Raji (cell line): ENCODE results near the gene IARS1.
A peak's percentile ranks its signal among the peaks of the same experiment; 100 is the strongest.

Experiments used
- POLR2A ChIP-seq: IDR thresholded peaks from 2 replicates; pipeline ENCODE4 v1.6.1; 2011; ENCODE audit warnings: low read depth, low read length, control low read depth; ENCODE audit not compliant: insufficient read depth

The IARS1 gene

GRCh38 chr9:92293452-92294296 lies at the start of gene IARS1:
Gene IARS1 (minus strand): TSS chr9:92293697. CDS start chr9:92289419, 4,278 bp downstream.
- peak; percentile 96 for TF ChIP-seq POLR2A

GRCh38 chr9:92342825-92343488 lies 49.5 kb upstream of the IARS1 start:
- no peak for TF ChIP-seq POLR2A

GRCh38 chr9:92341578-92341977 lies 48.1 kb upstream of the IARS1 start:
- TF ChIP-seq POLR2A: no peak

- no peak for TF ChIP-seq POLR2A
These were observed 39.8 kb upstream of the IARS1 start for GRCh38 chr9:92333282-92333634.

GRCh38 chr9:92332577-92333281 lies 39.2 kb upstream of the IARS1 start:
- TF ChIP-seq POLR2A: no peak

GRCh38 chr9:92328225-92328624 lies 34.7 kb upstream of the IARS1 start:
- no peak for TF ChIP-seq POLR2A

- no peak for TF ChIP-seq POLR2A
These were observed 33.9 kb upstream of the IARS1 start for GRCh38 chr9:92327283-92327850.

GRCh38 chr9:92325991-92326500 lies 32.5 kb upstream of the IARS1 start:
- TF ChIP-seq POLR2A: peak; percentile 84; the same call in 1 of the 2 replicates

GRCh38 chr9:92325269-92325990 lies 31.9 kb upstream of the IARS1 start, which contains the start of the genes CENPP and NOL8:
Gene CENPP (plus strand): TSS chr9:92325953.
Gene NOL8 (minus strand): TSS chr9:92325350. CDS start chr9:92324161, 1,189 bp downstream.
- peak; percentile 96 for TF ChIP-seq POLR2A

GRCh38 chr9:92324889-92325268 lies 31.4 kb upstream of the IARS1 start:
- no peak for TF ChIP-seq POLR2A

- no peak for TF ChIP-seq POLR2A
These were observed 30.9 kb upstream of the IARS1 start for GRCh38 chr9:92324431-92324830.

- TF ChIP-seq POLR2A: no peak
These were observed 22.0 kb upstream of the IARS1 start for GRCh38 chr9:92315456-92315855.

- no peak for TF ChIP-seq POLR2A
These were observed 20.1 kb upstream of the IARS1 start for GRCh38 chr9:92313624-92314012.

GRCh38 chr9:92312887-92313623 lies 19.6 kb upstream of the IARS1 start:
- TF ChIP-seq POLR2A: no peak
